Nephron progenitor cell (in vitro differentiated cells): Measurements from ENCODE around the gene ELANE.

Experiments
- DNase-seq: peaks from one replicate; pipeline ENCODE4 v3.0.0; 2021
- H3K27ac Mint-ChIP-seq: 2 replicates; pipeline ENCODE4 v1.8.0; 2021; ENCODE audit warnings: mild to moderate bottlenecking, moderate library complexity, mixed read lengths
- H3K27me3 Mint-ChIP-seq: 2 replicates; pipeline ENCODE4 v1.8.0; 2021; ENCODE audit warnings: mild to moderate bottlenecking, low read depth, mixed read lengths; ENCODE audit not compliant: poor library complexity
- H3K36me3 Mint-ChIP-seq: 2 replicates; pipeline ENCODE4 v1.8.0; 2021; ENCODE audit warnings: low read depth, mixed read lengths
- H3K4me1 Mint-ChIP-seq: 2 replicates; pipeline ENCODE4 v1.8.0; 2021; ENCODE audit warnings: mixed read lengths
- H3K4me3 Mint-ChIP-seq: 2 replicates; pipeline ENCODE4 v1.8.0; 2021; ENCODE audit warnings: mild to moderate bottlenecking, moderate library complexity, mixed read lengths
- H3K9me3 Mint-ChIP-seq: 2 replicates; pipeline ENCODE4 v1.8.0; 2021; ENCODE audit warnings: mild to moderate bottlenecking, moderate library complexity, mixed read lengths
- CTCF ChIP-seq: fragments of 200-600 bp; sonication (generic); IDR thresholded peaks from 2 replicates; pipeline ENCODE4 v1.5.0; 2021; ENCODE audit warnings: antibody characterized with exemption

The ELANE gene

DNA sequence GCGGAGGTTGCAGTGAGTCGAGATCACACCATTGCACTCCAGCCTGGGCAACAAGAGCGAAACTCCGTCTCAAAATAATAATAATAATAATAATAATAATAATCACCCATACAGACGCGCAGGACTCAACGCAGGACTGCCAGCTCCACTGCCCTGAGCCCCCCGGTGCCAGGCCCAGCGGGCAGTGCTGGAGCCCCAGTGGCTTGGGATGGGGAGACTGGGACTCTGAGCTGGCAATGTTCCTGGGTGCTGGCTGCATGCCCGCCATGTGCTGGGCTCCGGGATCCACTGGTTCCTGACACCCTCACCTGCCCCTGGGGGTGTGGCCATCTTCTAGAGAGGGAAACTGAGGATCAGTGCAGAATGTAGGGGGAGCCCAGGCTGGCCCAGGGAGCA is 24.8 kb upstream of the ELANE start:
- Mint-ChIP-seq H3K27me3 (peaks cover 6% of the 10 kb centered on the region), H3K4me3 (no peak overlapping the region), H3K4me1 (peaks cover 15% of the 10 kb centered on the region), H3K9me3 (no peaks in the 10 kb centered on the region), H3K27ac (no peak overlapping the region), H3K36me3 (no peaks in the 10 kb centered on the region)
- TF ChIP-seq CTCF = no peak
- DNase-seq = no peak

GRCh38 chr19:827710-828321 is 24.3 kb upstream of the ELANE start, which contains the start of gene AZU1:
Gene AZU1, plus strand, starts transcription at chr19:827837. Its CDS starts 10 bp downstream, at chr19:827847.
- TF ChIP-seq CTCF = no peak
- Mint-ChIP-seq H3K27ac (no peak within 1 kb of the TSS), H3K4me3 (no peak within 1 kb of the TSS), H3K9me3 (no peaks in the 10 kb centered on the region), H3K36me3 (no peaks in the 10 kb centered on the region), H3K27me3 (peaks cover 6% of the 10 kb centered on the region), H3K4me1 (peaks cover 15% of the 10 kb centered on the region)
- DNase-seq = no peak

- H3K9me3 Mint-ChIP-seq = no peaks in the 10 kb centered on the region
- peaks cover 2% of the 10 kb centered on the region for H3K4me1 Mint-ChIP-seq
- H3K27ac Mint-ChIP-seq = no peak overlapping the region
- no peaks in the 10 kb centered on the region for H3K36me3 Mint-ChIP-seq
- no peak for DNase-seq
- peaks cover 2% of the 10 kb centered on the region for H3K27me3 Mint-ChIP-seq
- no peak for TF ChIP-seq CTCF
- no peak overlapping the region for H3K4me3 Mint-ChIP-seq
Observed at GRCh38 chr19:829129-829758, 22.9 kb upstream of the ELANE start.

DNA sequence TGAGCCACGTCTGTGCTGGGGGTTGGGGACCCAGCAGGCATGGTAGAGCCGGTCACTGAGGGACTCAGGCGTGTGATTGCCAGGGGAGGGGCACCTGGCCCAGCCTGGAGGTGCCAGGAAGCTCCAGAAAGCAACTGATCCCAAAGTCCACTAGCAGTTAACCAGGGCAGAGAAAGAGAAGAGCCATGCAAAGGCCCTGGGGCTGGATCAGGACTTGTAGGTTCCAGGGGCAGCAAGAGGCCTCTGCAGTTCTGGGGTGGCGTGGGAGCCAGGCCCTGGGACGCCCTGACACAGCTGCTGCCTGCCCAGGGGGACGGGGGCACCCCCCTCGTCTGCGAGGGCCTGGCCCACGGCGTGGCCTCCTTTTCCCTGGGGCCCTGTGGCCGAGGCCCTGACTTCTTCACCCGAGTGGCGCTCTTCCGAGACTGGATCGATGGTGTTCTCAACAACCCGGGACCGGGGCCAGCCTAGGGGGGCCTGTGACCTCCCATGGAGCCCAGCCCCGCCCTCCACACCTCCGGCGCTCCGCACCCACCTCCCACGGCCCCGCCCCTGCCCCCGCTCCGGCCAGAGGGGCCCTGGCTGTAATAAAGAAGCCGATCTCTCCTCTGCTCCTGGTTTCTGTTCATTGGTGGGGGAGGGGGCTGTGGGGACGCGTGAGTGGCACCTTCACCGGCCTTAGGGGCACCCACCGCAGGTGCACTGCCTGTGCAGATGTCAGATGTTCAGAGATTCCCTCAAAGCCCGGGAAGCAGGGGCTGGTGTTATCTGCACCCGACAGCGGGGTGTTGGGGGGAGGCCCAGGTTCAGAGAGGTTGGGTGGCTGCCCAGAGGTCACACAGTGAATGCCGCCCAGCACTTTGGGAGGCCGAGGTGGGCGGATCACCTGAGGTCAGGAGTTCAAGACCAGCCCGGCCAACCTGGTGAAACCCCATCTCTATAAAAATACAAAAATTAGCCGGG is 20.4 kb upstream of the ELANE start:
- H3K36me3 Mint-ChIP-seq = no peaks in the 10 kb centered on the region
- no peak overlapping the region for H3K4me3 Mint-ChIP-seq
- no peak for DNase-seq
- H3K9me3 Mint-ChIP-seq = no peaks in the 10 kb centered on the region
- TF ChIP-seq CTCF = no peak
- no peak overlapping the region for H3K27ac Mint-ChIP-seq
- H3K4me1 Mint-ChIP-seq = peaks cover 14% of the 10 kb centered on the region
- H3K27me3 Mint-ChIP-seq = peaks cover 8% of the 10 kb centered on the region

DNA sequence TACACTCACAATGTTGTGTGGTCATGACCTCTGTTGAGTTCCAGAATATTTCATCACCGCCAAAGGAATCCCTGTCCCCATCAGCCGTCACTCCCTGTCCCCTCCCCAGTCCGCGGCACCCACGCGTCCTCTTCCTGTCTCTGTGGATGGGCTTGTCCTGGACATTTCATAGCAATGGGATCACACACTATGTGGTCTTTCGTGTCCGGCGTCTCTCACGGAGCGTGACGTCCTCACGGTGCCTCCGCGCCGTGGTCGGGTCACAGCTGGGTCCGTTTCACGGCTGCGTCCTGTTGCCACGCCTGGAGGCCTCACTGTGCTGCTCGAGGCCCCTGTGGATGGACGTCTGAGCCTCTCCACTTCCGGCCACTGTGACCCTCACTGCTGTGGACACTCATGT is 17.9 kb upstream of the ELANE start:
- no peaks in the 10 kb centered on the region for H3K9me3 Mint-ChIP-seq
- no peak overlapping the region for H3K27ac Mint-ChIP-seq
- no peak overlapping the region for H3K4me3 Mint-ChIP-seq
- peaks cover 14% of the 10 kb centered on the region for H3K4me1 Mint-ChIP-seq
- no peak for TF ChIP-seq CTCF
- no peaks in the 10 kb centered on the region for H3K36me3 Mint-ChIP-seq
- DNase-seq = no peak
- H3K27me3 Mint-ChIP-seq = peaks cover 8% of the 10 kb centered on the region
